Measurements from ENCODE around the gene TEAD2. TPM values are rescaled to one million over a fixed set of nuclear protein-coding genes. Genes with fewer than 3 reads are reported as not detected.
"Not testable (repeated sequence)": the region's sequence is repeated elsewhere in the genome, so short reads cannot be mapped to it uniquely, and the experiment has no call there.

Gene TEAD2
- total RNA-seq, 3 donors from 2014 or later (not counting 1 experiment from before 2014, with no cell fraction given): not detected

DNA sequence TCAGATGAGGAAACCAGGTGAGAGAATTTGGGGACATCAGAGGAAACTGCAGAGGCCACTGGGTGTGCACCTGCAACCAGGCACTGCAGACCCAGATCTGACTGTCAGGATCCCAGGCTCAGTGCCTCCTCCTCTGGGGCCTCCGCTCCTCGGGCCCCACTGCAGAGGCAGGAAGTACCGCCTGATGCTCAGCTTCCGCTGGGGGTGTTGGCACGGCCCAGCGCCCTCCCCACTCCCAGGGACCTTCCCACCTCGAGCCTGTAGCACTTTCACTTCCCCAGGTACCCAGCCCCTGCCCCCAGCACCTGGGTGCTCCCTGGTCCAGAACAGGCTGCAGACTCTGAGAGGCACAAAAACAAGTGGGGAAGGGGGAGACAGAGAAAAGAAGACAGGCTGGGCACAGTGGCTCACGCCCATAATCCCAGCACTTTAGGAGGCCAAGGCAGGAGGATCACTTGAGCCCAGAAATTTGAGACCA, 28.4 kb downstream of the TEAD2 start:
- H3K4me1 Mint-ChIP-seq: peaks cover 67 to 87% of the 10 kb centered on the region in 2 donors
- no peaks in the 10 kb centered on the region for H3K9me3 ChIP-seq (ENCODE audit: control insufficient read depth, insufficient read depth, low read length)
- DNase-seq (peak; percentile 57 to 89), ATAC-seq (peak; percentile 70 to 77 (median 74))
- no peaks in the 10 kb centered on the region for H3K27me3 Mint-ChIP-seq (ENCODE audit: low read depth in 2 of 2)
- H3K9me3 Mint-ChIP-seq: no peaks in the 10 kb centered on the region
- TF ChIP-seq CTCF (IDR thresholded peaks at IDR 0.05): no peak
- peak overlapping the region; percentile 2 for H3K4me3 ChIP-seq (ENCODE audit: low read length)
- peak overlapping the region; percentile 84 for H3K27ac ChIP-seq (ENCODE audit: low read length)
- peaks cover 75% of the 10 kb centered on the region for H3K4me1 ChIP-seq (ENCODE audit: control insufficient read depth, insufficient read depth, low read length)
- H3K36me3 ChIP-seq (ENCODE audit: control insufficient read depth, insufficient read depth, low read length): peaks cover 30% of the 10 kb centered on the region
- H3K27ac Mint-ChIP-seq: peak overlapping the region; percentile 97 to 98
- H3K36me3 Mint-ChIP-seq: peaks cover 8% of the 10 kb centered on the region
- WGBS (ENCODE audit: insufficient coverage): 4% methylated on average over 8 of the region's 8 CpGs
- H3K27me3 ChIP-seq (ENCODE audit: control insufficient read depth, insufficient read depth, low read length): no peaks in the 10 kb centered on the region
- intact Hi-C loops (cut with micrococcal nuclease): no loop called here
- H3K4me3 Mint-ChIP-seq: peak overlapping the region; percentile 83

DNA sequence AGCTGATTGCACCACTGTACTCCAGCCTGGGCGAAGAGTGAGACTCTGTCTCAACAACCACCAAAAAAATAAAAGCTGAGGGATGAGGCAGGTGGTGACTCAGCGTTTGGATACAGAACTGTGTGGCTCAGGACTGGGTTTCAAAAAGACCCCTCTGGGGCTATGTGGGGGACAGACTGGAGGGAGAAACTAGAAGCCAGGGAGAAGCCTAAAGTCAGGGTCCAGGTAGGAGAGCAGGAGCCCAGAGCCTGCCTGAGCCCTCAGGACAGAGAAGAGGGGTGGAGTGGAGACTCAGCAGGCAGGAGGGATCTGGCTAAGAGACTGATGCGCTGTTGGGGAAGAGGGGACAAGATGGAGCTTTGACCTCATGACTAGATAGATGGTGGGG, 28.8 kb downstream of the TEAD2 start:
- no peak for TF ChIP-seq CTCF (IDR thresholded peaks at IDR 0.05)
- H3K4me3 Mint-ChIP-seq: peak overlapping the region; percentile 83
- ATAC-seq (no peak), DNase-seq (no peak)
- H3K27me3 ChIP-seq (ENCODE audit: control insufficient read depth, insufficient read depth, low read length): no peaks in the 10 kb centered on the region
- WGBS (ENCODE audit: insufficient coverage): 36% methylated on average over 2 of the region's 3 CpGs
- H3K27ac ChIP-seq (ENCODE audit: low read length): peak overlapping the region; percentile 84
- H3K27me3 Mint-ChIP-seq (ENCODE audit: low read depth in 2 of 2): no peaks in the 10 kb centered on the region
- H3K4me1 ChIP-seq (ENCODE audit: control insufficient read depth, insufficient read depth, low read length): peaks cover 71% of the 10 kb centered on the region
- no peak overlapping the region for H3K4me3 ChIP-seq (ENCODE audit: low read length)
- H3K4me1 Mint-ChIP-seq: peaks cover 68 to 84% of the 10 kb centered on the region in 2 donors
- H3K9me3 ChIP-seq (ENCODE audit: control insufficient read depth, insufficient read depth, low read length): no peaks in the 10 kb centered on the region
- no peaks in the 10 kb centered on the region for H3K9me3 Mint-ChIP-seq
- intact Hi-C loops (cut with micrococcal nuclease): no loop called here
- peaks cover 8% of the 10 kb centered on the region for H3K36me3 Mint-ChIP-seq
- peaks cover 28% of the 10 kb centered on the region for H3K36me3 ChIP-seq (ENCODE audit: control insufficient read depth, insufficient read depth, low read length)
- peak overlapping the region; percentile 97 to 98 for H3K27ac Mint-ChIP-seq

DNA sequence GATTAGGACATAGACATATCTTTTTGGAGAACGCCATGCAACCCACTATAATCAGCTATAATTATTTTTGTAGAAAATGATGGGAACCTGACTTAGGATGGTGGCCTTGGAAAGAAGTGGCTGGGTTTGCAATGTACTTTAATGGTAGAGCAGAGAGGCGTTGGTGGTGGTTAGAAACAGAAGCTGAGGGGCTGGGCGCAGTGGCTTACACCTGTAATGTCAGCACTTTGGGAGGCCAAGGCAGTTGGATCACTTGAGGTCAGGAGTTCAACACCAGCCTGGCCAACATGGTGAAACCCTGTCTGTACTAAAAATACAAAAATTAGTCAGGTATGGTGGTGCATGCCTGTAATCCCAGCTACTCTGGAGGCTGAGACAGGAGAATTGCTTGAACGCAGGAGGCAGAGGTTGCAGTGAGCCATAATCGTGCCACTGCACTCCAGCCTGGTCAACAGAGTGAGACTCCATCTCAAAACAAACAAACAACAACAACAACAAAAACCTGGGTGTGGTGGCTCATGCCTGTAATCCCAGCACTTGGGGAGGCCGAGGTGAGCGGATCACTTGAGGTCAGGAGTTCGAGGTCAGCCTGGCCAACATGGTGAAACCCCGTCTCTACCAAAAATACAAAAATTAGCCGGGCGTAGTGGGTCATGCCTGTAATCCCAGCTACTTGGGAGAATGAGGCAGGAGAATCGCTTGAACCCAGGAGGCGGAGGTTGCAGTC, 29.4 kb downstream of the TEAD2 start:
- 91% methylated on average over 12 of the region's 13 CpGs for WGBS (ENCODE audit: insufficient coverage)
- Histone ChIP-seq H3K27ac (ENCODE audit: low read length) (peak overlapping the region; percentile 84), H3K4me1 (ENCODE audit: control insufficient read depth, insufficient read depth, low read length) (peaks cover 65% of the 10 kb centered on the region), H3K36me3 (ENCODE audit: control insufficient read depth, insufficient read depth, low read length) (peaks cover 23% of the 10 kb centered on the region)
- H3K27ac Mint-ChIP-seq: peak overlapping the region; percentile 97 to 98
- DNase-seq; H3K9me3 ChIP-seq (ENCODE audit: control insufficient read depth, insufficient read depth, low read length); intact Hi-C loops (cut with micrococcal nuclease); H3K4me3 ChIP-seq (ENCODE audit: low read length); ATAC-seq; H3K9me3 Mint-ChIP-seq; H3K27me3 Mint-ChIP-seq (ENCODE audit: low read depth in 2 of 2); H3K36me3 Mint-ChIP-seq; H3K27me3 ChIP-seq (ENCODE audit: control insufficient read depth, insufficient read depth, low read length): not testable (repeated sequence)
- peaks cover 69 to 82% of the 10 kb centered on the region in 2 donors for H3K4me1 Mint-ChIP-seq
- H3K4me3 Mint-ChIP-seq: peak overlapping the region; percentile 83

- Mint-ChIP-seq H3K4me1 (peaks cover 69 to 76% of the 10 kb centered on the region in 2 donors), H3K9me3 (no peaks in the 10 kb centered on the region), H3K27ac (peak overlapping the region; percentile 97 to 98), H3K4me3 (no peak overlapping the region), H3K27me3 (ENCODE audit: low read depth in 2 of 2) (no peaks in the 10 kb centered on the region), H3K36me3 (peaks cover 8% of the 10 kb centered on the region)
- 44% methylated on average over 2 of the region's 2 CpGs for WGBS (ENCODE audit: insufficient coverage)
- intact Hi-C loops (cut with micrococcal nuclease): no loop called here
- Histone ChIP-seq H3K27me3 (ENCODE audit: control insufficient read depth, insufficient read depth, low read length) (no peaks in the 10 kb centered on the region), H3K9me3 (ENCODE audit: control insufficient read depth, insufficient read depth, low read length) (no peaks in the 10 kb centered on the region), H3K4me1 (ENCODE audit: control insufficient read depth, insufficient read depth, low read length) (peaks cover 53% of the 10 kb centered on the region), H3K4me3 (ENCODE audit: low read length) (no peak overlapping the region), H3K27ac (ENCODE audit: low read length) (peak overlapping the region; percentile 13), H3K36me3 (ENCODE audit: control insufficient read depth, insufficient read depth, low read length) (peaks cover 12% of the 10 kb centered on the region)
- peak; percentile 48 to 71 (median 66) for ATAC-seq
- TF ChIP-seq CTCF (IDR thresholded peaks at IDR 0.05): no peak
- peak in 1 of 2 donors; percentile 86 for DNase-seq
Measured at GRCh38 chr19:49331616-49332055, 30.6 kb downstream of the TEAD2 start.

GRCh38 chr19:49331187-49331586, 31.0 kb downstream of the TEAD2 start:
- Mint-ChIP-seq H3K27ac (peak overlapping the region in 1 of 2 donors; percentile 98), H3K4me1 (peaks cover 64 to 72% of the 10 kb centered on the region in 2 donors)
- Histone ChIP-seq H3K4me1 (ENCODE audit: control insufficient read depth, insufficient read depth, low read length) (peaks cover 49% of the 10 kb centered on the region), H3K36me3 (ENCODE audit: control insufficient read depth, insufficient read depth, low read length) (peaks cover 12% of the 10 kb centered on the region)
- H3K4me3 Mint-ChIP-seq; H3K36me3 Mint-ChIP-seq; H3K9me3 ChIP-seq (ENCODE audit: control insufficient read depth, insufficient read depth, low read length); H3K9me3 Mint-ChIP-seq; ATAC-seq; H3K27me3 Mint-ChIP-seq (ENCODE audit: low read depth in 2 of 2); H3K27ac ChIP-seq (ENCODE audit: low read length); DNase-seq; H3K27me3 ChIP-seq (ENCODE audit: control insufficient read depth, insufficient read depth, low read length); H3K4me3 ChIP-seq (ENCODE audit: low read length); intact Hi-C loops (cut with micrococcal nuclease): not testable (repeated sequence)
- 100% methylated on average over 3 of the region's 4 CpGs for WGBS (ENCODE audit: insufficient coverage)

Data from natural killer cell (primary cell).